ENCODE results near the gene UCK2.

Gene UCK2

GRCh38 chr1:165884690-165885304 is 57.4 kb downstream of the UCK2 start:
- H3K9me3 Mint-ChIP-seq = no peaks in the 10 kb centered on the region
- peak overlapping the region; percentile 30 for H3K27ac Mint-ChIP-seq
- H3K4me3 Mint-ChIP-seq = no peak overlapping the region
- no peaks in the 10 kb centered on the region for H3K27me3 Mint-ChIP-seq
- peaks cover 26% of the 10 kb centered on the region for H3K4me1 Mint-ChIP-seq
- no peak for DNase-seq (ENCODE audit: low spot score in 2 of 2)
- peaks cover 3% of the 10 kb centered on the region for H3K36me3 Mint-ChIP-seq
- no peak for ATAC-seq (ENCODE audit: low read depth)

GRCh38 chr1:165885305-165885694 is 57.9 kb downstream of the UCK2 start:
- ATAC-seq (ENCODE audit: low read depth) (no peak), DNase-seq (ENCODE audit: low spot score in 2 of 2) (no peak)
- no peak overlapping the region for H3K27ac Mint-ChIP-seq
- H3K4me1 Mint-ChIP-seq = peaks cover 26% of the 10 kb centered on the region
- H3K27me3 Mint-ChIP-seq = no peaks in the 10 kb centered on the region
- peaks cover 3% of the 10 kb centered on the region for H3K36me3 Mint-ChIP-seq
- no peaks in the 10 kb centered on the region for H3K9me3 Mint-ChIP-seq
- no peak overlapping the region for H3K4me3 Mint-ChIP-seq

- H3K9me3 Mint-ChIP-seq = no peaks in the 10 kb centered on the region
- no peaks in the 10 kb centered on the region for H3K27me3 Mint-ChIP-seq
- peaks cover 26% of the 10 kb centered on the region for H3K4me1 Mint-ChIP-seq
- H3K27ac Mint-ChIP-seq = no peak overlapping the region
- H3K4me3 Mint-ChIP-seq = no peak overlapping the region
- no peak for ATAC-seq (ENCODE audit: low read depth)
- no peak for DNase-seq (ENCODE audit: low spot score in 2 of 2)
- H3K36me3 Mint-ChIP-seq = peaks cover 6% of the 10 kb centered on the region
Observed at GRCh38 chr1:165886193-165886592, 58.8 kb downstream of the UCK2 start.

GRCh38 chr1:165886983-165887382 is 59.6 kb downstream of the UCK2 start:
- ATAC-seq (ENCODE audit: low read depth) = no peak
- Mint-ChIP-seq H3K27me3 (no peaks in the 10 kb centered on the region), H3K36me3 (peaks cover 13% of the 10 kb centered on the region), H3K27ac (peak overlapping the region; percentile 60), H3K4me1 (peaks cover 26% of the 10 kb centered on the region), H3K4me3 (no peak overlapping the region), H3K9me3 (no peaks in the 10 kb centered on the region)
- no peak for DNase-seq (ENCODE audit: low spot score in 2 of 2)

- no peak for ATAC-seq (ENCODE audit: low read depth)
- Mint-ChIP-seq H3K4me3 (no peak overlapping the region), H3K9me3 (no peaks in the 10 kb centered on the region), H3K27me3 (no peaks in the 10 kb centered on the region), H3K27ac (no peak overlapping the region), H3K4me1 (peaks cover 25% of the 10 kb centered on the region), H3K36me3 (peaks cover 21% of the 10 kb centered on the region)
- no peak for DNase-seq (ENCODE audit: low spot score in 2 of 2)
Observed at GRCh38 chr1:165887877-165888551, 60.6 kb downstream of the UCK2 start.

GRCh38 chr1:165888552-165888920 is 61.1 kb downstream of the UCK2 start:
- H3K4me3 Mint-ChIP-seq = no peak overlapping the region
- H3K36me3 Mint-ChIP-seq = peaks cover 21% of the 10 kb centered on the region
- H3K4me1 Mint-ChIP-seq = peaks cover 24% of the 10 kb centered on the region
- DNase-seq (ENCODE audit: low spot score in 2 of 2) (no peak), ATAC-seq (ENCODE audit: low read depth) (no peak)
- no peaks in the 10 kb centered on the region for H3K27me3 Mint-ChIP-seq
- H3K9me3 Mint-ChIP-seq = no peaks in the 10 kb centered on the region
- no peak overlapping the region for H3K27ac Mint-ChIP-seq

GRCh38 chr1:165890684-165891083 is 63.3 kb downstream of the UCK2 start:
- H3K4me3 Mint-ChIP-seq = no peak overlapping the region
- no peaks in the 10 kb centered on the region for H3K9me3 Mint-ChIP-seq
- H3K4me1 Mint-ChIP-seq = peaks cover 13% of the 10 kb centered on the region
- no peak overlapping the region for H3K27ac Mint-ChIP-seq
- H3K36me3 Mint-ChIP-seq = peaks cover 23% of the 10 kb centered on the region
- DNase-seq (ENCODE audit: low spot score in 2 of 2) (no peak), ATAC-seq (ENCODE audit: low read depth) (no peak)
- no peaks in the 10 kb centered on the region for H3K27me3 Mint-ChIP-seq

- no peaks in the 10 kb centered on the region for H3K9me3 Mint-ChIP-seq
- DNase-seq (ENCODE audit: low spot score in 2 of 2) = no peak
- H3K4me3 Mint-ChIP-seq = no peak overlapping the region
- H3K27ac Mint-ChIP-seq = no peak overlapping the region
- H3K4me1 Mint-ChIP-seq = peaks cover 9% of the 10 kb centered on the region
- H3K27me3 Mint-ChIP-seq = no peaks in the 10 kb centered on the region
- ATAC-seq (ENCODE audit: low read depth) = no peak
- peaks cover 25% of the 10 kb centered on the region for H3K36me3 Mint-ChIP-seq
Observed at GRCh38 chr1:165891111-165891860, 63.9 kb downstream of the UCK2 start.

- H3K27ac Mint-ChIP-seq = peak overlapping the region; percentile 11
- H3K27me3 Mint-ChIP-seq = no peaks in the 10 kb centered on the region
- H3K4me3 Mint-ChIP-seq = no peak overlapping the region
- DNase-seq (ENCODE audit: low spot score in 2 of 2) (no peak), ATAC-seq (ENCODE audit: low read depth) (no peak)
- no peaks in the 10 kb centered on the region for H3K9me3 Mint-ChIP-seq
- peaks cover 31% of the 10 kb centered on the region for H3K36me3 Mint-ChIP-seq
- H3K4me1 Mint-ChIP-seq = peaks cover 2% of the 10 kb centered on the region
Observed at GRCh38 chr1:165892935-165893334, 65.5 kb downstream of the UCK2 start.

GRCh38 chr1:165893507-165893906 is 66.1 kb downstream of the UCK2 start:
- Mint-ChIP-seq H3K4me1 (peaks cover 2% of the 10 kb centered on the region), H3K36me3 (peaks cover 34% of the 10 kb centered on the region), H3K9me3 (no peaks in the 10 kb centered on the region), H3K27ac (no peak overlapping the region), H3K27me3 (no peaks in the 10 kb centered on the region), H3K4me3 (no peak overlapping the region)
- DNase-seq (ENCODE audit: low spot score in 2 of 2) (no peak), ATAC-seq (ENCODE audit: low read depth) (no peak)

GRCh38 chr1:165894591-165894990 is 67.2 kb downstream of the UCK2 start:
- no peak overlapping the region for H3K4me3 Mint-ChIP-seq
- no peak overlapping the region for H3K27ac Mint-ChIP-seq
- DNase-seq (ENCODE audit: low spot score in 2 of 2) (no peak), ATAC-seq (ENCODE audit: low read depth) (no peak)
- peaks cover 34% of the 10 kb centered on the region for H3K36me3 Mint-ChIP-seq
- peaks cover 2% of the 10 kb centered on the region for H3K4me1 Mint-ChIP-seq
- no peaks in the 10 kb centered on the region for H3K27me3 Mint-ChIP-seq
- no peaks in the 10 kb centered on the region for H3K9me3 Mint-ChIP-seq

GRCh38 chr1:165895451-165895871 is 68.0 kb downstream of the UCK2 start:
- Mint-ChIP-seq H3K4me1 (no peaks in the 10 kb centered on the region), H3K27ac (no peak overlapping the region), H3K36me3 (peaks cover 33% of the 10 kb centered on the region), H3K9me3 (no peaks in the 10 kb centered on the region), H3K4me3 (no peak overlapping the region), H3K27me3 (no peaks in the 10 kb centered on the region)
- no peak for ATAC-seq (ENCODE audit: low read depth)
- DNase-seq (ENCODE audit: low spot score in 2 of 2) = no peak

- Mint-ChIP-seq H3K36me3 (peaks cover 31% of the 10 kb centered on the region), H3K27me3 (no peaks in the 10 kb centered on the region), H3K4me1 (no peaks in the 10 kb centered on the region), H3K27ac (no peak overlapping the region), H3K9me3 (no peaks in the 10 kb centered on the region), H3K4me3 (no peak overlapping the region)
- ATAC-seq (ENCODE audit: low read depth) (no peak), DNase-seq (ENCODE audit: low spot score in 2 of 2) (no peak)
Observed at GRCh38 chr1:165896277-165896676, 68.9 kb downstream of the UCK2 start.
